ENCODE measurements around the gene FAM118A. TPM values are rescaled to one million over a fixed set of nuclear protein-coding genes. Genes with fewer than 3 reads are reported as not detected.

Gene FAM118A
- polyA plus RNA-seq, 1 donor (not counting 4 experiments of a cell fraction or from before 2014, with no cell fraction given) = 31.1 TPM

DNA sequence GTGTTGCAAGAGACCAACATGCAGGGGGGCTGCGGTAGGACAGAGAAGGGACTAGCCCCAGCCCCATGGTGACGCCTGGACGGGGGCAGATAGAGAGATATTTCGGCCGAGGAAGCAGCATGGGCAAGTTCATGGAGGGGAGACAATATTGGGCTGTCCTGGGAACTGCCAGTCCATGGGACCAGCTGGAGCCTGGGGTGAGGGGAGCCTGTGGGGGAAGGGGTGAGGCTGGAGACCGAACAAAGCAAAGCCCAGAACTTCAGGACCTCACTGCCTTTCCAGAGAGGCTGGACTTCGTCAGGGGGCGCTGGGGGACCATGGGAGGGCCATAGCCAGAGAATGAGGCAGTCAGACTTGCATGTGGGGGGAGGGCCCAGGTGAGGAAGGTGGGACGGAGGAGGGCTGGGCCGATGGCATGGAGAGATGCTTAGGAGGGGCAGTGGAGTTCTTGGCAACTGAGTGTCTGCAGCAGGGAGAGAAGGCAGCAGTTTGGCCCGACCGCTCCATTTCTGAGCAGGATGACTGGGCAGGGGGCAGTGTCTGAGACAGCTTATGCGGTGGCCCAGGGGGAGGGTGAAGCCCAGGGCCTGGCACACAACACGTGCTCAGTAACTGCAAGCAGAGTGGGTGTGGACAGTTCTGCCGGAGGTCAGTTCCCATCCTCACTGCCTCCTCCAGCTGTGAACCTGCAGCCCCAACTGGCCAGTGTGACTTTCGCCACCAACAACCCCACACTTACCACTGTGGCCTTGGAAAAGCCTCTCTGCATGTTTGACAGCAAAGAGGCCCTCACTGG is 24.3 kb upstream of the FAM118A start:
- no peaks in the 10 kb centered on the region for H3K9me1 ChIP-seq (ENCODE audit: control insufficient read depth, extremely low read depth, insufficient read depth, low read length)
- no peaks in the 10 kb centered on the region for H3K9me3 ChIP-seq (ENCODE audit: control insufficient read depth, low read depth, low read length)
- no peak overlapping the region for H2AFZ ChIP-seq (ENCODE audit: control insufficient read depth, low read length)
- H3K27me3 ChIP-seq (ENCODE audit: control insufficient read depth, extremely low read depth, insufficient read depth, low read length) = peaks cover 24% of the 10 kb centered on the region
- H4K20me1 ChIP-seq (ENCODE audit: control insufficient read depth, extremely low read depth, insufficient read depth, low read length) = no peaks in the 10 kb centered on the region
- DNase-seq (ENCODE audit: low read depth, low spot score) (no peak), FAIRE-seq (no peak)
- H3K79me2 ChIP-seq (ENCODE audit: control insufficient read depth, insufficient read depth, low read length) = no peaks in the 10 kb centered on the region
- peaks cover 3% of the 10 kb centered on the region for H3K4me1 ChIP-seq (ENCODE audit: control insufficient read depth, extremely low read depth, insufficient read depth, low read length)
- H3K9ac ChIP-seq (ENCODE audit: control insufficient read depth, extremely low read depth, insufficient read depth, low read length) = no peak overlapping the region
- H3K27ac ChIP-seq (ENCODE audit: control insufficient read depth, insufficient read depth, low read length) = no peak overlapping the region
- dilution Hi-C loops (cut with MboI; ENCODE audit: extremely low pct_ligation_motif_present, low sequenced_read_pairs) = no loop called here
- TF ChIP-seq EZH2 (IDR thresholded peaks at IDR 0.05; ENCODE audit: low read length) = no peak
- TF ChIP-seq, protein P1, sequence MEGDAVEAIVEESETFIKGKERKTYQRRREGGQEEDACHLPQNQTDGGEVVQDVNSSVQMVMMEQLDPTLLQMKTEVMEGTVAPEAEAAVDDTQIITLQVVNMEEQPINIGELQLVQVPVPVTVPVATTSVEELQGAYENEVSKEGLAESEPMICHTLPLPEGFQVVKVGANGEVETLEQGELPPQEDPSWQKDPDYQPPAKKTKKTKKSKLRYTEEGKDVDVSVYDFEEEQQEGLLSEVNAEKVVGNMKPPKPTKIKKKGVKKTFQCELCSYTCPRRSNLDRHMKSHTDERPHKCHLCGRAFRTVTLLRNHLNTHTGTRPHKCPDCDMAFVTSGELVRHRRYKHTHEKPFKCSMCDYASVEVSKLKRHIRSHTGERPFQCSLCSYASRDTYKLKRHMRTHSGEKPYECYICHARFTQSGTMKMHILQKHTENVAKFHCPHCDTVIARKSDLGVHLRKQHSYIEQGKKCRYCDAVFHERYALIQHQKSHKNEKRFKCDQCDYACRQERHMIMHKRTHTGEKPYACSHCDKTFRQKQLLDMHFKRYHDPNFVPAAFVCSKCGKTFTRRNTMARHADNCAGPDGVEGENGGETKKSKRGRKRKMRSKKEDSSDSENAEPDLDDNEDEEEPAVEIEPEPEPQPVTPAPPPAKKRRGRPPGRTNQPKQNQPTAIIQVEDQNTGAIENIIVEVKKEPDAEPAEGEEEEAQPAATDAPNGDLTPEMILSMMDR (optimal IDR thresholded peaks at IDR 0.05 in 1 of 3, IDR thresholded peaks at IDR 0.05 in 1 of 3, conservative IDR thresholded peaks at IDR 0.05 in 1 of 3; ENCODE audit: extremely low read depth in 1 of 3, insufficient read depth in 2 of 3, low read length in 3 of 3) = no peak
- H3K4me3 ChIP-seq (ENCODE audit: control insufficient read depth in 2 of 3, extremely low read depth in 1 of 3, insufficient read depth in 2 of 3, low read depth in 1 of 3, low read length in 3 of 3) = no peak overlapping the region
- H3K36me3 ChIP-seq (ENCODE audit: control insufficient read depth in 2 of 2, extremely low read depth in 1 of 2, insufficient read depth in 2 of 2, low read length in 2 of 2) = no peaks in the 10 kb centered on the region
- no peak overlapping the region for H3K4me2 ChIP-seq (ENCODE audit: control insufficient read depth, extremely low read depth, insufficient read depth, low read depth, low read length)

DNA sequence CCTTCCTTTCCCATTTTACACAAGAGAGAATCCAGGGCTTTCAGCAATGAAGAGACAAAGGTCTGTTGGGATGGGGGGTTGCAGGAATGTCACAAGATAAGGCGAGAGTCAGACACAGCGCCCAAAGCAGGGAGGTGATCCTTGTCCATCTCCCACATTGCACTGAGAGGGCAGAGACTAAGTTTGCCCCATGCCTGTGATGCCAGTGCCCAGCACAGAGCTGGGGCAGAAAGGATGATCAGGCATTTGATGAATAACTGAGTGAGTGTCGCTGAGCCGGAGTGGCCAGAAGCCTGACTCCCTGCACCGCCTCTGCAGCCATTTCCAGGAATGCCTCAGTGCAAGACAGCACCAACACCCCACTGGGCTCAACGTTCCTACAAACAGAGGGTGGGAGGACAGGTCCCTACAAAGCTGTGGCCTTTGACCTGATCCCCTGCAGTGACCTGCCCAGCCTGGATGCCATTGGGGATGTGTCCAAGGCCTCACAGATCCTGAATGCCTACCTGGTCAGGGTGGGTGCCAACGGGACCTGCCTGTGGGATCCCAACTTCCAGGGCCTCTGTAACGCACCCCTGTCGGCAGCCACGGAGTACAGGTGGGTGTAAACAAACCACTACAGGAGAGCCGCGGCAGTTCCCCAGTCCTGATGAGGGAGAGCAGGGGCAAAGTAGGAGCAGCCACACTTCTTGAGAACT is 22.7 kb upstream of the FAM118A start:
- dilution Hi-C loops (cut with MboI; ENCODE audit: extremely low pct_ligation_motif_present, low sequenced_read_pairs) = no loop called here
- Histone ChIP-seq H3K4me3 (ENCODE audit: control insufficient read depth in 2 of 3, extremely low read depth in 1 of 3, insufficient read depth in 2 of 3, low read depth in 1 of 3, low read length in 3 of 3) (no peak overlapping the region), H3K9me3 (ENCODE audit: control insufficient read depth, low read depth, low read length) (no peaks in the 10 kb centered on the region), H2AFZ (ENCODE audit: control insufficient read depth, low read length) (no peak overlapping the region), H3K27me3 (ENCODE audit: control insufficient read depth, extremely low read depth, insufficient read depth, low read length) (peaks cover 24% of the 10 kb centered on the region), H3K27ac (ENCODE audit: control insufficient read depth, insufficient read depth, low read length) (no peak overlapping the region), H4K20me1 (ENCODE audit: control insufficient read depth, extremely low read depth, insufficient read depth, low read length) (no peaks in the 10 kb centered on the region), H3K9ac (ENCODE audit: control insufficient read depth, extremely low read depth, insufficient read depth, low read length) (no peak overlapping the region), H3K9me1 (ENCODE audit: control insufficient read depth, extremely low read depth, insufficient read depth, low read length) (no peaks in the 10 kb centered on the region), H3K4me1 (ENCODE audit: control insufficient read depth, extremely low read depth, insufficient read depth, low read length) (peaks cover 3% of the 10 kb centered on the region), H3K36me3 (ENCODE audit: control insufficient read depth in 2 of 2, extremely low read depth in 1 of 2, insufficient read depth in 2 of 2, low read length in 2 of 2) (no peaks in the 10 kb centered on the region), H3K4me2 (ENCODE audit: control insufficient read depth, extremely low read depth, insufficient read depth, low read depth, low read length) (no peak overlapping the region), H3K79me2 (ENCODE audit: control insufficient read depth, insufficient read depth, low read length) (no peaks in the 10 kb centered on the region)
- no peak for TF ChIP-seq EZH2 (IDR thresholded peaks at IDR 0.05; ENCODE audit: low read length)
- TF ChIP-seq, protein P1 (optimal IDR thresholded peaks at IDR 0.05 in 1 of 3, IDR thresholded peaks at IDR 0.05 in 1 of 3, conservative IDR thresholded peaks at IDR 0.05 in 1 of 3; ENCODE audit: extremely low read depth in 1 of 3, insufficient read depth in 2 of 3, low read length in 3 of 3) = no peak
- DNase-seq (ENCODE audit: low read depth, low spot score) = no peak
- no peak for FAIRE-seq

Measured in keratinocyte (primary cell).